Effector CD4-positive, alpha-beta T cell (primary cell): Measurements from ENCODE around the gene EMX1.

Experiments used
- DNase-seq: peaks from one replicate; pipeline ENCODE4 v3.0.0-alpha.2; 2020

EMX1 gene

GRCh38 chr2:72944804-72945449, 27.6 kb downstream of the EMX1 start:
- DNase-seq, result no peak

- no peak for DNase-seq
Observed at GRCh38 chr2:72945450-72946019, 28.2 kb downstream of the EMX1 start.

GRCh38 chr2:72946466-72946865, 29.1 kb downstream of the EMX1 start:
- DNase-seq, result no peak

GRCh38 chr2:72947952-72948830, 30.9 kb downstream of the EMX1 start:
- no peak for DNase-seq

GRCh38 chr2:72949045-72949444, 31.7 kb downstream of the EMX1 start:
- DNase-seq, result no peak

- DNase-seq, result no peak
Observed at GRCh38 chr2:72949642-72950041, 32.3 kb downstream of the EMX1 start.

GRCh38 chr2:72950558-72951255, 33.4 kb downstream of the EMX1 start:
- DNase-seq, result no peak

- DNase-seq, result no peak
Observed at GRCh38 chr2:72951303-72952095, 34.2 kb downstream of the EMX1 start.

GRCh38 chr2:72952110-72952823, 34.9 kb downstream of the EMX1 start:
- no peak for DNase-seq

GRCh38 chr2:72952961-72953360, 35.6 kb downstream of the EMX1 start:
- DNase-seq, result no peak

GRCh38 chr2:72953528-72953927, 36.2 kb downstream of the EMX1 start:
- DNase-seq, result no peak

- DNase-seq, result no peak
Observed at GRCh38 chr2:72953976-72954375, 36.7 kb downstream of the EMX1 start.

- no peak for DNase-seq
Observed at GRCh38 chr2:72954376-72955227, 37.3 kb downstream of the EMX1 start.

- DNase-seq, result no peak
Observed at GRCh38 chr2:72955228-72956049, 38.1 kb downstream of the EMX1 start.

- DNase-seq, result no peak
Observed at GRCh38 chr2:72956050-72956395, 38.7 kb downstream of the EMX1 start.

- no peak for DNase-seq
Observed at GRCh38 chr2:72956936-72957335, 39.6 kb downstream of the EMX1 start.

- no peak for DNase-seq
Observed at GRCh38 chr2:72958542-72959385, 41.4 kb downstream of the EMX1 start.

GRCh38 chr2:72959554-72959953, 42.2 kb downstream of the EMX1 start:
- DNase-seq, result no peak
